Body of pancreas (tissue), 4 donors: ENCODE measurements around the gene KTN1. TPM values are rescaled to one million over a fixed set of nuclear protein-coding genes. Genes with fewer than 3 reads are reported as not detected.

Experiments used
- ATAC-seq: fragments of 150-250 bp; one replicate; pipeline ENCODE4 v1.9.1; 2016
- DNase-seq, 4 donors: peaks; one replicate each; pipeline ENCODE4 v3.0.0-alpha.2; 2019
- H3K27ac ChIP-seq, 4 donors: fragments of 200-600 bp; sonication (generic); 1 replicate in 3 of 4; 2 replicates in 1 of 4; pipeline versions ENCODE4 v1.5.1 to v1.6.1; 2016 to 2019; ENCODE audit warnings: mild to moderate bottlenecking in 1 of 4, mixed read lengths in 1 of 4, moderate library complexity in 1 of 4
- H3K27me3 ChIP-seq, 2 donors: fragments of 200-600 bp; sonication (generic); one replicate each; pipeline ENCODE4 v1.6.0; 2016; ENCODE audit warnings: mild to moderate bottlenecking in 1 of 2
- H3K36me3 ChIP-seq, 2 donors: fragments of 200-600 bp; sonication (generic); replicated peaks in 1 of 2; 2 replicates each; pipeline ENCODE4 v1.5.1; 2016; ENCODE audit warnings: low read depth in 2 of 2; ENCODE audit not compliant: insufficient read depth in 1 of 2
- H3K4me1 ChIP-seq: fragments of 200-600 bp; sonication (generic); one replicate; pipeline ENCODE4 v1.6.0; 2016
- H3K4me3 ChIP-seq, 2 donors: fragments of 200-600 bp; sonication (generic); 1 replicate in 1 of 2; 2 replicates in 1 of 2; pipeline ENCODE4 v1.5.1; 2016 to 2019
- H3K9me3 ChIP-seq, 3 donors: fragments of 200-600 bp; sonication (generic); 1 replicate in 2 of 3; 2 replicates in 1 of 3; pipeline ENCODE4 v1.5.1; 2016
- CTCF ChIP-seq, 7 experiments: fragments of 450-650 bp in 4 of 7; fragments of 200-600 bp in 3 of 7; sonication (generic) in 3 of 7; IDR thresholded peaks; one replicate each; pipeline ENCODE4 v1.5.1; 2016 to 2019; ENCODE audit warnings: antibody characterized with exemption in 7 of 7
- POLR2A ChIP-seq, 3 donors: fragments of 450-650 bp; IDR thresholded peaks; one replicate each; pipeline ENCODE4 v1.6.1; 2016; ENCODE audit warnings: antibody characterized with exemption in 3 of 3, mild to moderate bottlenecking in 2 of 3
- WGBS, 2 donors: methylation state at CpG; one replicate each; pipeline ENCODE4 v1.1.5; 2017; 5-methylcytosine and 5-hydroxymethylcytosine counted together
- intact Hi-C: fragments of 100-400 bp; cut with DNase I; formaldehyde crosslinking; loops from one replicate; pipeline ENCODE4 v1.15.1; 2023
- total RNA-seq, 2 donors: library from RNA; depleted of rRNA; stranded (reverse); fragments of >200 nt; gene quantifications; one replicate each; pipeline ENCODE4 v1.1.0, GENCODE V29; 2016

KTN1 gene
- total RNA-seq, 2 donors from 2014 or later: 57.0 to 91.8 TPM

- no peak overlapping the region for H3K4me3 ChIP-seq
- intact Hi-C loops: no loop called here
- WGBS, 2 donors: 93 to 95% methylated on average over 2 of the region's 2 CpGs
- H3K36me3 ChIP-seq: no peaks in the 10 kb centered on the region
- no peak for TF ChIP-seq POLR2A (IDR thresholded peaks at IDR 0.05)
- TF ChIP-seq CTCF (IDR thresholded peaks at IDR 0.05): no peak
- DNase-seq: no peak
- H3K9me3 ChIP-seq: no peaks in the 10 kb centered on the region
- H3K27ac ChIP-seq: no peak overlapping the region
- no peak for ATAC-seq
- peaks cover 29% of the 10 kb centered on the region for H3K4me1 ChIP-seq
- H3K27me3 ChIP-seq: no peaks in the 10 kb centered on the region
These were observed 12.4 kb downstream of the KTN1 start for GRCh38 chr14:55592436-55592835.

- no peak for TF ChIP-seq CTCF (IDR thresholded peaks at IDR 0.05)
- no peak for TF ChIP-seq POLR2A (IDR thresholded peaks at IDR 0.05)
- intact Hi-C loops: no loop called here
- no peak overlapping the region for H3K4me3 ChIP-seq
- no peaks in the 10 kb centered on the region for H3K27me3 ChIP-seq
- H3K36me3 ChIP-seq: no peaks in the 10 kb centered on the region
- ATAC-seq: no peak
- peaks cover 18% of the 10 kb centered on the region for H3K4me1 ChIP-seq
- 63 to 69% methylated on average over 2 of the region's 2 CpGs for WGBS, 2 donors
- DNase-seq: no peak
- H3K9me3 ChIP-seq: no peaks in the 10 kb centered on the region
- no peak overlapping the region for H3K27ac ChIP-seq
These were observed 13.7 kb downstream of the KTN1 start for GRCh38 chr14:55593698-55594097.

- WGBS, 2 donors: 39 to 53% methylated on average over 11 to 14 of the region's 14 CpGs
- intact Hi-C loops: no loop called here
- ATAC-seq (peak; percentile 89), DNase-seq (peak; percentile 57 to 74 (median 69))
- Histone ChIP-seq H3K9me3 (no peaks in the 10 kb centered on the region), H3K27ac (peak overlapping the region in 3 of 4 donors; percentile 60 to 82 (median 65)), H3K27me3 (no peaks in the 10 kb centered on the region), H3K36me3 (no peaks in the 10 kb centered on the region), H3K4me1 (peaks cover 23% of the 10 kb centered on the region), H3K4me3 (no peak overlapping the region)
- TF ChIP-seq CTCF (IDR thresholded peaks at IDR 0.05) (no peak), POLR2A (IDR thresholded peaks at IDR 0.05) (no peak)
These were observed 19.4 kb downstream of the KTN1 start for GRCh38 chr14:55599250-55599879.

GRCh38 chr14:55600784-55601561, 21.0 kb downstream of the KTN1 start:
- H3K36me3 ChIP-seq: no peaks in the 10 kb centered on the region
- peaks cover 31% of the 10 kb centered on the region for H3K4me1 ChIP-seq
- intact Hi-C loops: no loop called here
- no peak for ATAC-seq
- 86 to 89% methylated on average over 5 of the region's 5 CpGs for WGBS, 2 donors
- no peaks in the 10 kb centered on the region for H3K27me3 ChIP-seq
- no peak overlapping the region for H3K4me3 ChIP-seq
- H3K27ac ChIP-seq: no peak overlapping the region
- TF ChIP-seq CTCF (IDR thresholded peaks at IDR 0.05) (no peak), POLR2A (IDR thresholded peaks at IDR 0.05) (no peak)
- H3K9me3 ChIP-seq: no peaks in the 10 kb centered on the region
- DNase-seq: no peak
